HUES64 (cell line): ENCODE measurements around the gene RPN2. TPM values are rescaled to one million over a fixed set of nuclear protein-coding genes. Genes with fewer than 3 reads are reported as not detected.
"Not testable (repeated sequence)": the region's sequence is repeated elsewhere in the genome, so short reads cannot be mapped to it uniquely, and the experiment has no call there.

Experiments
- H3K27ac ChIP-seq: 2 replicates; pipeline ENCODE4 v1.7.0; 2013; ENCODE audit warnings: low read depth, low read length, inconsistent platforms
- H3K27me3 ChIP-seq: 2 replicates; pipeline ENCODE4 v1.6.1; 2013; ENCODE audit warnings: mild to moderate bottlenecking, low read length; ENCODE audit not compliant: insufficient read depth
- H3K36me3 ChIP-seq: 2 replicates; pipeline ENCODE4 v1.6.1; 2013; ENCODE audit warnings: mild to moderate bottlenecking, low read length; ENCODE audit not compliant: insufficient read depth
- H3K4me1 ChIP-seq: 2 replicates; pipeline ENCODE4 v1.6.1; 2013; ENCODE audit warnings: mild to moderate bottlenecking, low read length, moderate library complexity; ENCODE audit not compliant: insufficient read depth
- H3K4me3 ChIP-seq: 2 replicates; pipeline ENCODE4 v1.5.1; 2013; ENCODE audit warnings: mild to moderate bottlenecking, low read length, moderate library complexity
- H3K9ac ChIP-seq: 2 replicates; pipeline ENCODE4 v1.6.1; 2013; ENCODE audit warnings: mild to moderate bottlenecking, low read depth, low read length
- H3K9me3 ChIP-seq: 2 replicates; pipeline ENCODE4 v1.6.1; 2013; ENCODE audit warnings: low read depth, low read length; ENCODE audit not compliant: insufficient read depth
- WGBS: fragments of 150-250, 120-280 bp; methylation state at CpG from one replicate; pipeline ENCODE4 v1.1.7; 2013; ENCODE audit warnings: missing lambda C conversion rate; 5-methylcytosine and 5-hydroxymethylcytosine counted together
- polyA plus RNA-seq, 2 experiments: library from polyadenylated mRNA; stranded (reverse); fragments of 50-300 nt; gene quantifications; one replicate each; pipeline ENCODE4 v1.2.3, GENCODE V29; 2013

Gene RPN2
- polyA plus RNA-seq (2013, experiment 1 of 2) = 206 TPM
- polyA plus RNA-seq (2013, experiment 2 of 2) = 219 TPM

- WGBS = under 1% methylated on average over 80 of the region's 80 CpGs
- Histone ChIP-seq H3K4me1 (peaks cover 6% of the 10 kb centered on the region; the same call in 1 of the 2 replicates), H3K9ac (peak within 1 kb of the TSS; percentile 99), H3K9me3 (no peaks in the 10 kb centered on the region), H3K4me3 (peak within 1 kb of the TSS; percentile 79), H3K27me3 (no peaks in the 10 kb centered on the region), H3K36me3 (peaks cover 12% of the 10 kb centered on the region), H3K27ac (peak within 1 kb of the TSS; percentile 96)
Observed at GRCh38 chr20:37178839-37179682, at the start of gene RPN2, which contains the start of gene MROH8. TSS of gene RPN2 (plus strand) at chr20:37179330. CDS start at chr20:37179357, 27 bp downstream. TSS of gene MROH8 (minus strand) at chr20:37179548.

- Histone ChIP-seq H3K9ac (no peak overlapping the region), H3K36me3 (no peaks in the 10 kb centered on the region), H3K4me1 (no peaks in the 10 kb centered on the region), H3K27ac (no peak overlapping the region), H3K27me3 (no peaks in the 10 kb centered on the region), H3K9me3 (no peaks in the 10 kb centered on the region), H3K4me3 (no peak overlapping the region)
- 94% methylated on average over 3 of the region's 3 CpGs for WGBS
Observed at GRCh38 chr20:37131486-37131885, 47.6 kb upstream of the RPN2 start.

GRCh38 chr20:37133952-37134351 is 45.2 kb upstream of the RPN2 start:
- no peaks in the 10 kb centered on the region for H3K27me3 ChIP-seq
- no peaks in the 10 kb centered on the region for H3K9me3 ChIP-seq
- no peak overlapping the region for H3K4me3 ChIP-seq
- no peaks in the 10 kb centered on the region for H3K36me3 ChIP-seq
- 91% methylated on average over 2 of the region's 2 CpGs for WGBS
- no peak overlapping the region for H3K9ac ChIP-seq
- H3K4me1 ChIP-seq = no peaks in the 10 kb centered on the region
- no peak overlapping the region for H3K27ac ChIP-seq

DNA sequence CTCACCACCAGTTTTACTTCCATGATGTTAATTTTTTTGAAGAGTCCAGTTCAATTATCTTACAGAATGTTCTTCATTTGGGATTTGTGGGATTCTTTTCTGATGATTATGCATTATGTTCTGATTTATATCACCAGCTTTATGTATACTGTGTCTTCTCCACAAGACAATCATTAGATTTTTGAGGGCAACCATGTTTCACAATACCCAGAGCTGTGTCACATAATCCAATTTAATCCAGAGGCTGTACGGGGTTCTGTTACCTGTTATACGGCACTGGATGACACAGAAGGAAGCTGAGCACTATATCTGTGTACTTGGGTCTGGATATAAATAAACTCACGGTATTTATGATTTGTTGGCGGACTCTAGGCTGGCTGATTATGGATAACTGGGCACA is 41.6 kb upstream of the RPN2 start:
- no peaks in the 10 kb centered on the region for H3K36me3 ChIP-seq
- H3K4me3 ChIP-seq = no peak overlapping the region
- H3K9ac ChIP-seq = no peak overlapping the region
- H3K27ac ChIP-seq = no peak overlapping the region
- H3K9me3 ChIP-seq = no peaks in the 10 kb centered on the region
- H3K27me3 ChIP-seq = no peaks in the 10 kb centered on the region
- H3K4me1 ChIP-seq = no peaks in the 10 kb centered on the region
- 91% methylated on average over 4 of the region's 4 CpGs for WGBS

- H3K27ac ChIP-seq = no peak overlapping the region
- H3K9ac ChIP-seq = no peak overlapping the region
- no peaks in the 10 kb centered on the region for H3K9me3 ChIP-seq
- H3K4me3 ChIP-seq = no peak overlapping the region
- H3K4me1 ChIP-seq = no peaks in the 10 kb centered on the region
- WGBS = 100% methylated on average over 1 of the region's 3 CpGs
- no peaks in the 10 kb centered on the region for H3K36me3 ChIP-seq
- no peaks in the 10 kb centered on the region for H3K27me3 ChIP-seq
Observed at GRCh38 chr20:37142708-37143107, 36.4 kb upstream of the RPN2 start.

DNA sequence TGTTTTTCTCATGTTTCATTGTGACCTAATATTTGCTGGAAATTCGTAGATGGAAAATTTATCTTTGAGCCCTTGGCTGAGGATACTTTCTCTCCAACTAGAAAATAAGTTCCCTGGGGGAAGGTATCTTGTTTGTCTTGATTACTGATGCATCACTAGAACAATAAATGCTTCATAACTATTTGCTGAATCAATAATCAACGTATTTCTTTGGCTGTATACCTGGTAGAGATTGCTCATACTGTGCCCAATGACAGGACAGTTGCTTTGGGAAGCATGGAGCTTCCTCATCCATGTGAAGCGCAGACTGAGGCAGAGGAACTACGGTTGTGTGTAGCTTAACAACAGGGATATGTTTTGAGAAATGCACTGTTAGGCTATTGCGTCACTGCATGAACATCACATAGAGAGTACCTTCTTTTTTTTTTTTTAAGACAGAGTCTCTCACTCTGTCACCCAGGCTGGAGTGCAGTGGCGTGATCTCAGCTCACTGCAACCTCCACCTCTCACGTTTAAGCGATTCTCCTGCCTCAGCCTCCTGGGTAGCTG is 34.2 kb upstream of the RPN2 start:
- Histone ChIP-seq H3K9ac (no peak overlapping the region), H3K9me3 (no peaks in the 10 kb centered on the region), H3K36me3 (no peaks in the 10 kb centered on the region), H3K27ac (no peak overlapping the region), H3K4me3 (no peak overlapping the region), H3K27me3 (no peaks in the 10 kb centered on the region), H3K4me1 (no peaks in the 10 kb centered on the region)
- WGBS = 92% methylated on average over 8 of the region's 8 CpGs

- H3K27me3 ChIP-seq = no peaks in the 10 kb centered on the region
- H3K36me3 ChIP-seq = no peaks in the 10 kb centered on the region
- H3K4me3 ChIP-seq = no peak overlapping the region
- H3K9me3 ChIP-seq = 0 out of 2 replicates have a peak, but pooled peaks cover 3% of the 10 kb centered on the region
- no peaks in the 10 kb centered on the region for H3K4me1 ChIP-seq
- H3K9ac ChIP-seq = no peak overlapping the region
- no peak overlapping the region for H3K27ac ChIP-seq
- WGBS = over 99% methylated on average over 5 of the region's 6 CpGs
Observed at GRCh38 chr20:37147250-37147649, 31.9 kb upstream of the RPN2 start.

GRCh38 chr20:37150864-37151263 is 28.3 kb upstream of the RPN2 start:
- not testable (repeated sequence) for H3K36me3 ChIP-seq, H3K4me1 ChIP-seq, H3K27ac ChIP-seq, H3K4me3 ChIP-seq, H3K9ac ChIP-seq, H3K27me3 ChIP-seq, H3K9me3 ChIP-seq
- 98% methylated on average over 33 of the region's 33 CpGs for WGBS

GRCh38 chr20:37151529-37151928 is 27.6 kb upstream of the RPN2 start:
- no peak overlapping the region for H3K27ac ChIP-seq
- 86% methylated on average over 3 of the region's 4 CpGs for WGBS
- no peak overlapping the region for H3K4me3 ChIP-seq
- no peak overlapping the region for H3K9ac ChIP-seq
- H3K27me3 ChIP-seq = no peaks in the 10 kb centered on the region
- no peaks in the 10 kb centered on the region for H3K36me3 ChIP-seq
- H3K4me1 ChIP-seq = no peaks in the 10 kb centered on the region
- 0 out of 2 replicates have a peak, but pooled peaks cover 3% of the 10 kb centered on the region for H3K9me3 ChIP-seq

- Histone ChIP-seq H3K4me1 (no peaks in the 10 kb centered on the region), H3K27me3 (no peaks in the 10 kb centered on the region), H3K27ac (no peak overlapping the region), H3K4me3 (no peak overlapping the region), H3K9me3 (0 out of 2 replicates have a peak, but pooled peaks cover 3% of the 10 kb centered on the region), H3K36me3 (no peaks in the 10 kb centered on the region), H3K9ac (no peak overlapping the region)
- 93% methylated on average over 7 of the region's 7 CpGs for WGBS
Observed at GRCh38 chr20:37152284-37152683, 26.8 kb upstream of the RPN2 start.

DNA sequence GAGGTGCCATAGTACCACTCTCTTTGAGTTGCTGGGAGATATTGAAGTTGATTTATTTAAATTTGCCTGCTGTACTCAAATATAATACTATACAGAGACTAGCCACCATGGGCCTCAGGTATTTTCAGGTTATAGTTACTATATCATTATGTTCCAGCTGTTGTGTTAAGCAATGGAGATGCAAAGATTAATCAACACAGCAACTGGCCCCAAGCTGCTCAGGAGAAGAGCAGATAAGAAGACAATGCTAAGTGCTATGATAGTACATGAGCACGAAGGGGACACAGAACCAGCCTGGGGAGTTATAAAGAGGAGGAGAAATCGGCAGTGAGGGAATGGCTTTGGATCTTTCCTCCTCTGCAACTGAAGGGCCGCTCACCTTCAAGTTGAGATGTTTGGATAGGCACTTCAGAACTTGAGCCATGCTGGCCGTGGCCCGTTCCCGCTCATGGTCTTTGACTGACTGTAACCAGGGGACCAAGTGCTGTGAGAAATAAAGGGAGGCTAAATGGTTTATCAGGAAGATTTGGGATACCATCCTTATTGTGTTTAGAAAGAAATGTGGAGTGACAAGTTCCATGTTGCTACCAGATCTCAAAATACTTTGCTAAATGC is 24.3 kb upstream of the RPN2 start:
- Histone ChIP-seq H3K27ac (no peak overlapping the region), H3K4me1 (no peaks in the 10 kb centered on the region), H3K36me3 (no peaks in the 10 kb centered on the region), H3K27me3 (no peaks in the 10 kb centered on the region), H3K9me3 (0 out of 2 replicates have a peak, but pooled peaks cover 3% of the 10 kb centered on the region), H3K9ac (no peak overlapping the region), H3K4me3 (no peak overlapping the region)
- 94% methylated on average over 6 of the region's 6 CpGs for WGBS
